Caco-2 (cell line): ENCODE measurements around the gene ZNF644. TPM values are rescaled to one million over a fixed set of nuclear protein-coding genes. Genes with fewer than 3 reads are reported as not detected.

Experiments used
- BruUV-seq: library from RNA; stranded (reverse); fragments of 400-500 nt; replicated peaks from 2 replicates; lab custom pipeline; 2021; lab: Mats Ljungman, UMichigan
- CTCF ChIA-PET: fragments of 300-600 bp; sonication (Branson Sonifier 250); formaldehyde crosslinking; loops from one replicate; lab custom pipeline; 2022; ENCODE audit warnings: antibody characterized with exemption; lab: Charles Lee
- POLR2A ChIA-PET: fragments of 300-600 bp; sonication (Branson Sonifier 250); formaldehyde crosslinking; loops from one replicate; lab custom pipeline; 2022; ENCODE audit warnings: antibody characterized with exemption; lab: Charles Lee
- DNase-seq, 2 experiments: peaks; one replicate each; pipeline versions ENCODE4 v3.0.0 to v3.0.0-alpha.2; 2020 to 2022
- H3K27me3 ChIP-seq: replicated peaks from 2 replicates; pipeline ENCODE4 v1.6.0; 2011; ENCODE audit warnings: low read length; ENCODE audit not compliant: control insufficient read depth, insufficient read depth
- H3K36me3 ChIP-seq: 2 replicates; pipeline ENCODE4 v1.5.1; 2011; ENCODE audit warnings: low read length; ENCODE audit not compliant: control insufficient read depth, insufficient read depth
- H3K4me1 ChIP-seq: fragments of 250-450 bp; sonication (Bioruptor Pico); 2 replicates; pipeline ENCODE4 v1.5.1; 2020; ENCODE audit warnings: mild to moderate bottlenecking
- H3K4me3 ChIP-seq: 2 replicates; pipeline ENCODE4 v1.5.1; 2011; ENCODE audit warnings: low read depth, mild to moderate bottlenecking, control low read depth, low read length
- H3K9me3 ChIP-seq: fragments of 250-450 bp; sonication (Bioruptor Pico); 2 replicates; pipeline ENCODE4 v1.5.1; 2020; ENCODE audit warnings: mild to moderate bottlenecking, moderate library complexity
- H3K27ac Mint-ChIP-seq: one replicate; pipeline ENCODE4 v1.8.0; 2022; ENCODE audit warnings: mixed read lengths; ENCODE audit not compliant: unreplicated experiment
- H3K27me3 Mint-ChIP-seq: one replicate; pipeline ENCODE4 v1.8.0; 2022; ENCODE audit warnings: mixed read lengths; ENCODE audit not compliant: insufficient read depth, unreplicated experiment
- H3K36me3 Mint-ChIP-seq: one replicate; pipeline ENCODE4 v1.8.0; 2022; ENCODE audit warnings: mild to moderate bottlenecking, mixed read lengths; ENCODE audit not compliant: insufficient read depth, unreplicated experiment
- H3K4me1 Mint-ChIP-seq: one replicate; pipeline ENCODE4 v1.8.0; 2022; ENCODE audit warnings: low read depth, mixed read lengths; ENCODE audit not compliant: unreplicated experiment
- H3K4me3 Mint-ChIP-seq: one replicate; pipeline ENCODE4 v1.8.0; 2022; ENCODE audit warnings: mild to moderate bottlenecking, moderate library complexity, mixed read lengths; ENCODE audit not compliant: unreplicated experiment
- H3K9me3 Mint-ChIP-seq: one replicate; pipeline ENCODE4 v1.8.0; 2022; ENCODE audit warnings: mixed read lengths; ENCODE audit not compliant: unreplicated experiment
- CTCF ChIP-seq, 2 experiments: fragments of 200-600 bp in 1 of 2; IDR thresholded peaks; 1 replicate in 1 of 2; 2 replicates in 1 of 2; pipeline versions ENCODE4 v1.5.1 to v1.8.0; 2011 to 2022; ENCODE audit warnings: antibody characterized with exemption in 1 of 2, control low read depth in 1 of 2, inconsistent platforms in 1 of 2, low read depth in 1 of 2, low read length in 1 of 2, mild to moderate bottlenecking in 1 of 2, moderate library complexity in 1 of 2; ENCODE audit not compliant: insufficient read depth in 1 of 2, severe bottlenecking in 1 of 2, unreplicated experiment in 1 of 2
- intact Hi-C: fragments of 100-400 bp; cut with micrococcal nuclease; formaldehyde crosslinking; loops from one replicate; pipeline ENCODE4 v1.10.0; 2022; ENCODE audit not compliant: unreplicated experiment
- total RNA-seq: library from RNA; stranded (reverse); gene quantifications from 2 replicates; pipeline ENCODE4 v1.2.3, GENCODE V29; 2022

The ZNF644 gene
- total RNA-seq, 1 experiment from 2014 or later: 32.5 TPM

GRCh38 chr1:91012196-91012595 is 9.6 kb downstream of the ZNF644 start:
- H3K4me3 ChIP-seq: no peak overlapping the region
- no peak for TF ChIP-seq CTCF (IDR thresholded peaks at IDR 0.05; ENCODE audit: insufficient read depth in 1 of 2, low read depth in 1 of 2, low read length in 1 of 2, severe bottlenecking in 1 of 2, unreplicated experiment in 1 of 2)
- Mint-ChIP-seq H3K27me3 (no peaks in the 10 kb centered on the region), H3K4me1 (peaks cover 29% of the 10 kb centered on the region), H3K9me3 (no peaks in the 10 kb centered on the region), H3K4me3 (no peak overlapping the region), H3K27ac (no peak overlapping the region), H3K36me3 (peaks cover 22% of the 10 kb centered on the region)
- ChIA-PET POLR2A (interaction anchor here (0.6 to 0.7 kb wide), 2 partner anchors 10 to 23 kb away, joined by 3 read pairs; no protein-coding TSS in a partner anchor), CTCF (no interaction called here)
- no peaks in the 10 kb centered on the region for H3K9me3 ChIP-seq
- H3K36me3 ChIP-seq: no peaks in the 10 kb centered on the region
- H3K4me1 ChIP-seq: peaks cover 21% of the 10 kb centered on the region
- no TSS peak for BruUV-seq
- intact Hi-C loops: no loop called here
- no peaks in the 10 kb centered on the region for H3K27me3 ChIP-seq
- no peak for DNase-seq

GRCh38 chr1:91011726-91012125 is 10.1 kb downstream of the ZNF644 start:
- Mint-ChIP-seq H3K4me3 (no peak overlapping the region), H3K27ac (no peak overlapping the region)

GRCh38 chr1:91007827-91008226 is 14.0 kb downstream of the ZNF644 start:
- Histone ChIP-seq H3K4me1 (no peaks in the 10 kb centered on the region), H3K9me3 (no peaks in the 10 kb centered on the region), H3K27me3 (no peaks in the 10 kb centered on the region), H3K36me3 (no peaks in the 10 kb centered on the region), H3K4me3 (no peak overlapping the region)
- no peak for DNase-seq
- ChIA-PET CTCF (no interaction called here), POLR2A (no interaction called here)
- no TSS peak for BruUV-seq
- intact Hi-C loops: no loop called here
- no peak for TF ChIP-seq CTCF (IDR thresholded peaks at IDR 0.05; ENCODE audit: insufficient read depth in 1 of 2, low read depth in 1 of 2, low read length in 1 of 2, severe bottlenecking in 1 of 2, unreplicated experiment in 1 of 2)
- Mint-ChIP-seq H3K4me1 (peaks cover 22% of the 10 kb centered on the region), H3K4me3 (no peak overlapping the region), H3K27me3 (no peaks in the 10 kb centered on the region), H3K9me3 (peaks cover 11% of the 10 kb centered on the region), H3K27ac (no peak overlapping the region), H3K36me3 (peaks cover 31% of the 10 kb centered on the region)

More at GRCh38 chr1:91011726-91012125, 10.1 kb downstream of the ZNF644 start:
- POLR2A ChIA-PET: interaction anchor here (0.7 kb wide), 1 partner anchor 24 kb away, joined by 3 read pairs; no protein-coding TSS in a partner anchor
- Mint-ChIP-seq H3K27me3 (no peaks in the 10 kb centered on the region), H3K36me3 (peaks cover 24% of the 10 kb centered on the region), H3K9me3 (no peaks in the 10 kb centered on the region), H3K4me1 (peaks cover 31% of the 10 kb centered on the region)
- no peak for TF ChIP-seq CTCF (IDR thresholded peaks at IDR 0.05; ENCODE audit: insufficient read depth in 1 of 2, low read depth in 1 of 2, low read length in 1 of 2, severe bottlenecking in 1 of 2, unreplicated experiment in 1 of 2)
- CTCF ChIA-PET: interaction anchor here (0.6 kb wide), 1 partner anchor 78 kb away, joined by 3 read pairs; no protein-coding TSS in a partner anchor
- DNase-seq: no peak
- BruUV-seq: no TSS peak
- H3K4me1 ChIP-seq: peaks cover 18% of the 10 kb centered on the region
- H3K36me3 ChIP-seq: no peaks in the 10 kb centered on the region
- intact Hi-C loops: no loop called here
- no peaks in the 10 kb centered on the region for H3K9me3 ChIP-seq
- H3K4me3 ChIP-seq: no peak overlapping the region
- no peaks in the 10 kb centered on the region for H3K27me3 ChIP-seq
